G401.6 (cell line): Measurements from ENCODE around the gene PTPRCAP.

Experiments used
- FAIRE-seq: peaks from 2 replicates; lab custom pipeline; 2012; peaks lifted over from hg19 to GRCh38; lab: Jason Lieb, UNC

Gene PTPRCAP

GRCh38 chr11:67395555-67396258 is 41.8 kb downstream of the PTPRCAP start:
- no peak for FAIRE-seq

GRCh38 chr11:67393990-67394389 is 43.5 kb downstream of the PTPRCAP start:
- no peak for FAIRE-seq

GRCh38 chr11:67393437-67393836 is 44.0 kb downstream of the PTPRCAP start:
- FAIRE-seq: no peak

- no peak for FAIRE-seq
Measured at GRCh38 chr11:67392183-67392715, 45.2 kb downstream of the PTPRCAP start.

- no peak for FAIRE-seq
Measured at GRCh38 chr11:67391304-67392182, 45.9 kb downstream of the PTPRCAP start, which contains the start of gene RAD9A. Gene RAD9A (plus strand): TSS chr11:67391986. CDS start chr11:67392045, 59 bp downstream.

- no peak for FAIRE-seq
Measured at GRCh38 chr11:67390947-67391303, 46.6 kb downstream of the PTPRCAP start.

- no peak for FAIRE-seq
Measured at GRCh38 chr11:67389477-67389876, 48.0 kb downstream of the PTPRCAP start.

GRCh38 chr11:67387518-67387917 is 50.0 kb downstream of the PTPRCAP start:
- no peak for FAIRE-seq

- FAIRE-seq: no peak
Measured at GRCh38 chr11:67387069-67387468, 50.4 kb downstream of the PTPRCAP start.
